HG03025 (cell line): ENCODE results near the gene CFAP47.
"Not testable (repeated sequence)": the region's sequence is repeated elsewhere in the genome, so short reads cannot be mapped to it uniquely, and the experiment has no call there.

Source experiments
- ATAC-seq: cut with Tn5 transposase; IDR thresholded peaks from one replicate; pipeline ENCODE4 v1.9.1; 2021; ENCODE audit warnings: mild to moderate bottlenecking, moderate library complexity; ENCODE audit not compliant: unreplicated experiment, low FRiP score

Gene CFAP47

DNA sequence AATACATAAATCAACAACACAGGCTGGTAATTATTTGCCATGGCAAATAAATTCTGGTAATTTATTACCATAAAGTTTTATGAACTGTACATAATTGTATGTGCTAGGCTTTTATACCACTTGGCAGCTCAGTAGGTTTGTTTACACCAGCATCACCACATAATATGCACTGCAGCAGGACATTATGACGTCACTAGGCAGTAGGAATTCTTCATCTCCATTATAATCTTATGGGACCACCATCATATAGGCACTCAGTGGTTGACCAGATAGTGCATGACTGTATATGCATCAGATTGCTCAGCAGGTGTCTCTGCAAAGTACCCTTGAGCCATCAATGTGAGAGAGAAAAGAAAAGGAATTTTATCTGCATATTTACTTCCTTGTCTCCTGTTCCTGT is 295.4 kb downstream of the CFAP47 start:
- no peak for ATAC-seq

DNA sequence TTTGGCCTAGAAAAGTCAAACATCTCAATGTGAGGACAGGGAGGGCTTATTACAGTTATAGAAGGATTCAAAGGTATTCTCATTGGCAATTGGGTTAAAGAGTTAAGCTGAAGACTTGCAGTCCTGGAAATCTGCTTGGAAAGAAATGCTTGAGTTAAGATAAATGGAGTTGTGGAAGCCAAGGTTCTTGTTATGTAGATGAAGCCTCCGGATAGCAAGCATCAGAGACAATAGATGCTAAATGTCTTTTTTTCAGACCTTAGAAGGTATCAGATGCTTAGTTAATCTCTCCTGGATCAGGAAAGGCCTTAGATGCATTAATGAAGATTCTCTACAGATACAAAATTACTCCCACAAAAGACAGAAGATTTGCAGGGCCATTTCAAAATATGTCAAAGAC is 299.3 kb downstream of the CFAP47 start:
- ATAC-seq, result no peak

DNA sequence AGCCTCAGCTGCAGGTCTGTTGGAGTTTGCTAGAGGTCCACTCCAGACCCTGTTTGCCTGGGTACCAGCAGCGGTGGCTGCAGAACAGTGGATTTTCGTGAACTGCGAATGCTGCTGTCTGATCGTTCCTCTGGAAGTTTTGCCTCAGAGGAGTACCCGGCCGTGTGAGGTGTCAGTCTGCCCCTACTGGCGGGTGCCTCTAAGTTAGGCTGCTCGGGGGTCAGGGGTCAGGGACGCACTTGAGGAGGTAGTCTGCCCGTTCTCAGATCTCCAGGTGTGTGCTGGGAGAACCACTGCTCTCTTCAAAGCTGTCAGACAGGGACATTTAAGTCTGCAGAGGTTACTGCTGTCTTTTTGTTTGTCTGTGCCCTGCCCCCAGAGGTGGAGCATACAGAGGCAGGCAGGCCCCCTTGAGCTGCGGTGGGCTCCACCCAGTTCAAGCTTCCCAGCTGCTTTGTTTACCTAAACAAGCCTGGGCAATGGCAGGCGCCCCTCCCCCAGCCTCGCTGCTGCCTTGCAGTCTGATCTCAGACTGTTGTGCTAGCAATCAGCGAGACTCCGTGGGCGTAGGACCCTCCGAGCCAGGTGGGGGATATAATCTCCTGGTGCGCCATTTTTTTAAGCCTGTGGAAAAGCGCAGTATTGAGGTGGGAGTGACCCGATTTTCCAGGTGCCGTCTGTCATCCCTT is 315.4 kb downstream of the CFAP47 start:
- not testable (repeated sequence) for ATAC-seq

DNA sequence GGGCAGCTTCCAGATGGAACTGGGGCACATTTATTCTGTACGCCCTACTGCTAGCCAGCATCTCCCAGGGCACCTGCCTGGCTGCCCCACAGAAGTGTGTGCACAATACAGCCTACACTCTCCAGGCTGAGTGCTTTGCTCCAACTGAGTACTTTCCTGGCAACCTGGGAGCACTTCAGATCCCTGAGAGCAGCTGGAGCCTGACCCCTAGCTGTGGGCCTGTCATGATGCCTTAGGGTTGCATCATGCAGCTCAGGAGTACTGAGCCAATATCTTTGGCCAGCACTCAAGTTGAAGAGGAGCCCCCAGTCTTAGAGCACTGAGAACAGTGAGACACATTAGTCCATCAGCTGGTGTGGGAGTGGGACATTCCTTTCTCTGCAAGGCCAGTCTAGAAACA is 321.9 kb downstream of the CFAP47 start:
- no peak for ATAC-seq

DNA sequence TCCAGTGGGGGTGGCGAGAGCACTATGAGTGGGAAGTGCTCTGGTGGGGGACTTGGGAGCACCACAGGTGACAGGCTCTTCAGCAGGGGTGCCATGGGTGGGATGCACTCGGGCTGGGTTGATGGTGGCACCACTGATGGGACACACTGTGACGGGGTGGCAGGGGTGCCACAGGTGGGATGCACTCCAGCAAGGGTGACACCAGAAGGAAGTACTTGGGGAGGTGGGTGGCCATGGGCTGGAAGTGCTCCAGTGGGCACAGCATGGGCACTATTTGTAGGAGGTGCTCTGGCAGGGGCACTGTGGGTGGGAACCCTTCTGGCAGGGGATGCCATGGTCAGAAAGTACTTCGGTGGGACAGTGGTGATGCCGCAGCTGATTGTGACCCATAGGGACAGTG is 346.6 kb downstream of the CFAP47 start:
- ATAC-seq, result no peak

DNA sequence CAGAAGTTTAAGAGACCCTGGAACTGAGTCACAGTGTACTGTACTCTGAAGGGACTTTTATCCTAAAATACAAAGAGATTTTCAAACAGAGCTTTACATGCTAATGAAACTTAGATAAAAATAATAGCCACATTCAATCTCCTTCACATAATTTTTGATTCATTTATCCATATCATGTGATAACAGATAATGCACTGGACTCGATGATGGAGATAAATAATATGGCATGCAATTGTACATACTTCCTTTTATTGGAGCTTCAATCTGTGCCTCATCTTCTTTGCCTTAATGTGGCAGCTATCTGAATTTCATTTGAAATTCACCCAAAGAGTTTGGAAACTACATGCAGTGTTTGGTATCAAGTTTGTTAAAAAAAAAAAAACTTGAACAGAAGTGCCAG is 390.6 kb downstream of the CFAP47 start:
- ATAC-seq, result no peak

DNA sequence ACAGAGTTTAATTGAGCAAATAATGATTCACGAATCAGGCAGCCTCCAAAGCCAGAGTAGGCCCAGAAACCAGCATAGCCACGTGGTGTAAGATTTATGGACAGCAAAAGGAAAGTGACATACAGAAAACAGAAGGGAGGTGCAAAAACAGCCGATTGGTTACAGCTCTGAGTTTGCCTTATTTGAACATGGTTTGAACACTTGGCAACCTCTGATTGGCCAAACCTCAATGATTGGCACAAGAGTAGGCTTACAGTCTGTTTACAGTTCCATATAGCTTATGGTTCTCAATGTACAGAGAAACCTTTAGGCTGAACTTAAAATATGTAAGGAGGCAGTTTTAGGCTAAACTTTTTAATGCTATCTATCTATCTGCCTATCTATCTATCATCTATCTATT is 394.8 kb downstream of the CFAP47 start:
- no peak for ATAC-seq

DNA sequence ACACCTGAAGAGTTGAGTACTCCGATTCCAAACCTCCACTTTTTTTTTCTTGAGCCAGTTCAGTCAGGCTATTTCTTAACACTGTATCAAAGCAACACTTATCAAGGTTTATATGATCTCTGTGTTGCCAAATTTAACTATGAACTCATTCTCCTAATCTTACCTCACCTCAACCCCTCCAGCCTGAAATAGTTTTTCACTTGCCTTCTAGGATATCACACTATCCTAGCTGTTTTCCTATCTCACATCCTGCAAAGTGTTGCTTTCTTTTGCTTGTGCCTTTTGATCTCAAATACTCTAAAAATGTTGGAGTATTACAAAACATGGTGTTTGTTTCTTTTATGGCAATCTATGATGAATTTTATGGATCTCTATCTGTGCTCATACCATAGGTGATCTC is 415.0 kb downstream of the CFAP47 start:
- ATAC-seq, result no peak

DNA sequence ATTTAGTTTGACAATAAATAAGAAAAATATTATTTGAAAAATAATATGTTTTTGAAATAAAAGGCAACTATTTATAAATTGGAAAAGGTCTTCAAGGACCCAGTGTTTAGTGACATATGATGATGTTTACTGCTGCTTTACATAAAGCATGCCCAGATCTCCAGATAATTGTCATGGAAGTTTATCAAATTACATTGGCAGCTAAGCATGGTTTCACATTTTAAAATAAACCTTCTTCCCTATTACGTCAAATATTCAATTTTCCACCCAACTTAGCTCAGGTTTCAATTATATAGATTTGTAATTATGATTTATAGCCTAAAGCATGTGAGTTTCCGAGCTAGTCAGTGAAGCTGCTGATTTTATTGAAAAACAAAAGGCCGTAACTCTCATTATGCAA is 417.2 kb downstream of the CFAP47 start:
- no peak for ATAC-seq

DNA sequence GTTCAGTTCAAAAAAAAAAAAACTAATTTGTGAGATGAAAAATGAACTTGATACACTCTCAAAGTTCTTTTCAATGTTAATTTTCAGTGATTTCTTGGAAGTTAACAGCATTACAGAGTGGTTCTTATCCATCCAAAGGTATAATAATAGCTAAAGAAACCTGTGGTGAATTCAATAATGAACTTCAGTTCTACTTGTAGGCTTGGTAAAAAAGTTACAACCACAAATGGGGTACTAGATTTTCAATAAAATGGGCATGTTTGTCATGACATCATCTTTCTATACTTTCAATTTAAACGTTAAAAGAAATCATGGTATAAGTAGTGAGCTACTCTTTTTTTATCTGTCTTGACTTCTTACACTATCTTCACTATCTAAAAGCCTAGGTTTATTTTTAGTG is 424.8 kb downstream of the CFAP47 start:
- ATAC-seq, result no peak

DNA sequence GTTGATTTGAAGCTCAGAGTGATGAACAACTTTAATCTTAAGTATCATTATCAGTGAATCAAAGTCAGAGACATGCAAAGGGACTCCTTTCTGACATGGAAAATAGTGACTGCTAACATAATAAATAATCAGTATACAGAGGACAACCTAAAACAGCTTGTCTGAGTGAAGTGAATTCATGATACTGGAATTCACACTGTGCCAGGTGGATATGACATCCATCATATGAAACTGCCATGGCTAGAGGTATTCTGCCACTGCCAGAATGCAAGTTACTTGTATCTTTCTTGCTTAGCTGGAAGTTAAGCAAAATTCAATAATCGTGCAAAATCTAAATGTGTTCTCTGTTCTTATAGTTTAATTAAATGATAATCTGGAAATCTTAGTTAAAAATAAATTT is 429.0 kb downstream of the CFAP47 start:
- no peak for ATAC-seq

DNA sequence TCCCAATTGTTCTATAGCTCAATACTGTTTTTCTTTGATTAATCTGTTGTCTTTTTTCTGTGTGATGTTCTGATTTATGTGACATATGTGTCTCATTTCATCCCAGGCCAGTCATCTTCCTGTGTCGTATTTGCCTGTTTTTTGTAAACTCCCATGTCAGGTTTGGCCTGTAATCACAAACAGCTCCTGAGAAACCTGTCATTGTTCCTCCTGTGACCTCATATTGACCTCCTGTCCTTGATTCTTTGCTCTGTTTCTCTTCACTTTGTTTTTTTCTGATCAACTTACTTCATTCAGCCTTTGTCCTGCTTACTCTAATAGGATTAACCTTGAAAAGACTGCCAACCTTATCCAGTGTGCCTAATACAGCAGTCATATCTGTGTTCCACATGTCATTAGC is 438.3 kb downstream of the CFAP47 start:
- no peak for ATAC-seq

DNA sequence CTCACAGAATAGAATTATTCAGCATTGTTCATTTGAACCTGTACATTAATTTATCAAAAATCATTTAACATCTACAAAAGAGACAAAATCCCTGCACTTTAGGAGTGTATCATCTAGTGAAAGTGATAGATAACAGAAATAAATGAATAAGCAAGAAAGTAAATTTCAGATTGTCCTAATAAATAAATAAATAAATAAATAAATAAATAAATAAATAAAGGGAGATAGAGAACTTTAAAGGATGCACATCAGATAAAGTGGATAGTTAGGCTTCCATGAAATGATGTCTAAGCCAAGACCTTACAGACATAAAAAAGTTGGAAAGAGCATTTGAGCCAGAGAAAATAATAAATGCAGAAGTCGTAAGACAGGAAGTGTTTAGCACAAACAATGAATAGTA is 444.7 kb downstream of the CFAP47 start:
- no peak for ATAC-seq

DNA sequence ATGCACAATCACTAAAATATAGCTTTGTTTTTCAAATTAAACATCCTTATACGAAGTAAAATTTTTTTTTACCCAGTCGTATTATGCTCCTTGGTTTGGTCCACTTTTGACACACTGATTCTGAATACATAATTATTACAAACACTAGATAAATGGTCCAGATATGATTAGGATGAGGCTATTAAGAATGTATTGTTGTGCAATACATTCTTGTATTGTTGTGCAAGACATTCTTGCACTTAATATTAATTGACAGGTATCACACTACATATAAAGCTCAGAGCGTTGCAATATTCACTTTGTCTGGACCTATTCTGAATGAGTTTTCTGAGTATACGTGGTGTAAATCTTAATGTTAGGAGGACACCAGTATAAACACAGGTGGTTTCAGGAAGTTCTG is 464.0 kb downstream of the CFAP47 start:
- ATAC-seq, result no peak

DNA sequence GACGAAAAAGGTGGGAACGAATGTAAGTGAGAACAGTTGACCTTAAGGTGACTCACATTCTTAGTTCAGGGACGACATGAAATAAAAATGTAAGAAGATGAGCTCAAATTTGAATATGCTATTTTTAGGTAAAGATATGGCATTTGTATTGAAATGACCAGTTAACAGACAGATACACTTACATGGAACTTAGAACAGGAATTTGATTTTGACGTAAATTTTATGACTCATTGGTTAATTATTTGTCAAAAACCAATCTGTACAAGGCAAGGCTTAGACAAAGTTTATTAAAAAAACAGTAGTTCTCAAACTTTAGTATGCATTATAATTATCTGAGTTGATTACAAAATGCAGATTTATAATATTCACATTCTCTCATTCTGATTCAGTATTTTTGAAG is 469.4 kb downstream of the CFAP47 start:
- ATAC-seq, result no peak

DNA sequence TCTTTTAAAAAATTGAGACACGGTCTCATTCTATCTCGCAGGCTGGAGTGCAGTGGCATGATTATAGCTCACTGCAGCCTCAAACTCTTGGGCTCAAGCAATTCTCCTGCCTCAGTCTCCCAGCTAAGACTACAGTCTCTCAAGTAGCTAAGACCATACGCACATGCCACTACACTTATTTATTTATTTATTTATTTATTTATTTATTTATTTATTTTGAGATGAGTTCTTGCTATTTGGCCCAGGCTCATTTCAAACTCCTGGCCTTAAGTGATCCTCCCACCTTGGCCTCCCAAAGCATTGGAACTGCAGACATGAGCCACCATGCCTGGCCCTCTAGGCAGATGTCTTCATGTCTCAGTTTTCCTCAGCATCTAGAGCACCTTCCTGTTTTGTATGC is 482.2 kb downstream of the CFAP47 start:
- ATAC-seq, result no peak

DNA sequence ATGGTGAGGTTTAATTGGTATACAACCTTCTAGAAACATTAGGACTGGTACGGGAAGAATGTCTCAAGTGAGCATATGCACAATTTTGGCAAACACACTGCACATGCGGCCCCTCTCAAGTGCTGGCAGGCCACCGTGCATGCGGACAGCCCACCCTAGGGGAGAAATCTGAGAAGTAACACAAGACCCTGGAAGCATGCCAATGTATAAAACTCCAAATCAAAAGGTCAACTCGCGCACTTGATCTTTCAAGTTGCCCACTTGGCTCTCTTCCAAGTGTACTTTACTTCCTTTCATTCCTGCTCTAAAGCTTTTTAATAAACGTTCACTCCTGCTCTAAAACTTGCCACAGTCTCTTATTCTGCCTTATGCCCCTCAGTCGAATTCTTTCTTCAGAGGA is 488.3 kb downstream of the CFAP47 start:
- ATAC-seq, result no peak

DNA sequence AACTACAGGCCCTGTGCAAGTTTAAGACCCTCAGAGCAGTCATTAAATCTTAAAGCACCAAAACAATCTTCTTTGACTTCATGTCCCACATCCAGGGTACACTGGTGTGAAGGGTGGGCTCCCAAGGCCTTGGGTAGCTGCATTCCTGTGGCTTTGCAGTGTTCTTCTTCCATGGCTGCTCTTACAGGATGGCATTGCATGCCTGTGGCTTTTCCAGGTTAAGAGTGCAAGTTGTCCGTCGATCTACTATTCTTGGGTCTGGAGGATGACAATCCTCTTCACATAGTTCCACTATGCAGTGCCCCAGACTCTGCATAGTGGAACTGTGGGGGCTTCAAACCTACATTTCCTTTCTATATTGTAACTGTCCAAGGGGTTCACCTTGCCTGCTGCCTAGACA is 494.5 kb downstream of the CFAP47 start:
- ATAC-seq, result no peak

DNA sequence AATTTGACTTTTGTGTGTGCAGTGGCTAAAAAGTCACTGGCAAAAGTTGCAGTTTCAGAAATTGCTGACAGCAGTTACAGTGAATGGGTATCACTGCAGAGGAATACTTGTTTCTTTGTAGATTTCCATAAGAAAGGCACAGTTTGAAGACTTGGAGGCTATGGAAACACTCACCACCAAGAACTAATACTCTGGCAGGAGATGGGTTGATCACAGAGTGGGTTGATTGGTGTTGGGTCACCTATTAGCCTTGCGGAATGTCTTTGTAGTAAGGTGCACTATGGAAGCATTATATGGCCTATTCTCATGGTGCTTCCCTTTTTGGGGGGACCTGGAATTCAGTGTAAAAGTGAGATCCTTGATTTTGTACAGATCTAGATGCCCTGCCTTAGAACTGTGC is 502.8 kb downstream of the CFAP47 start:
- ATAC-seq, result no peak

DNA sequence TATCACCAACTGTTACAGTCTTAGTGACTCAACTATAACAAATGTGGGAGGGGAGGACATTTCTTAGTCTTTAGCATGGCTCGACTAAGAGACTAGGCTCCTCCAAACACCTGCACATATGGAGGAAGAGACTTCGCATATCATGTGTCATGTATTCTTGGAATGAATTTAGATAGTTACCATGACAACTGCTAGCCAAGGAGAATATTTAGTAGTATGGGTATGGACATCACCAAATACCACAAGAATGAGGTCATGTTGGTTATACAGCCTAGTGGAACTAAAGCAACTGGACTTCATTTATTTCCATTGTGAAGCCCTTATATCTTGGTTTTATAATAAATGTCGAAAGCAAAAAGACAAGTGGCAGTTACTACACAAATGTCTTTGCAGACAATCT is 512.3 kb downstream of the CFAP47 start:
- no peak for ATAC-seq

DNA sequence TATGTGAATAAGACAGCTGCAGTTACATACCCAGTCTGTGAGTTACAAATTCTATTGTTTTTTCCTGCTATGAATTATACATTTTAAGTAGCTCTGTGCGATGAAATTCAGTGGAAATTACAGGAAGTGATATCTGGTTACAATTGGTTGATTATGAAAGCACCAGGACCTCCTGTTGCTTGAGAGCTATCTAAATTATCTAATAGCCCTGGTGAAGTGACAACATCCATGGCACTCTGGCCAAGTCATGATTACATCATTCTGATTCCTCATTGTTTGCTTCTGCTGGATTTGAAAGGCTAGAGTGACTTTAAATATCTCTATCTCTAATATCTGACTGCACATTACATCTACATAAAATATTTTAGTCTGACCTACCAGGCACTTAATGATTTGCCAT is 515.0 kb downstream of the CFAP47 start:
- ATAC-seq, result no peak
